PC-9 (cell line): ENCODE results near the gene PRR35. TPM values are rescaled to one million over a fixed set of nuclear protein-coding genes. Genes with fewer than 3 reads are reported as not detected.
A peak's percentile ranks its signal among the peaks of the same experiment; 100 is the strongest.

Source experiments
- BruUV-seq: library from RNA; stranded (reverse); fragments of 400-500 nt; replicated peaks from 2 replicates; lab custom pipeline; 2021; lab: Mats Ljungman, UMichigan
- CTCF ChIA-PET: fragments of 300-600 bp; sonication (Branson Sonifier 250); formaldehyde crosslinking; loops from one replicate; lab custom pipeline; 2022; ENCODE audit warnings: antibody characterized with exemption; lab: Charles Lee
- POLR2A ChIA-PET: fragments of 300-600 bp; sonication (Branson Sonifier 250); formaldehyde crosslinking; loops from one replicate; lab custom pipeline; 2022; ENCODE audit warnings: antibody characterized with exemption; ENCODE audit not compliant: unreplicated experiment; lab: Charles Lee
- DNase-seq, 2 experiments: peaks; one replicate each; pipeline versions ENCODE4 v3.0.0 to v3.0.0-alpha.2; 2015 to 2022; ENCODE audit warnings: mixed read lengths in 1 of 2
- H2AFZ ChIP-seq: fragments of 200-600 bp; sonication (generic); 2 replicates; pipeline ENCODE4 v1.8.1; 2017; ENCODE audit warnings: antibody characterized with exemption
- H3F3A ChIP-seq: fragments of 200-600 bp; sonication (generic); 2 replicates; pipeline ENCODE4 v1.8.1; 2017; ENCODE audit warnings: antibody characterized with exemption, mild to moderate bottlenecking, low read depth; ENCODE audit not compliant: insufficient read depth
- H3K27ac ChIP-seq: fragments of 200-600 bp; sonication (generic); 2 replicates; pipeline ENCODE4 v1.6.1; 2016; ENCODE audit warnings: mixed run types
- H3K27me3 ChIP-seq: fragments of 200-600 bp; sonication (generic); 2 replicates; pipeline ENCODE4 v1.6.1; 2016; ENCODE audit warnings: low read depth, mixed run types; ENCODE audit not compliant: insufficient read depth
- H3K36me3 ChIP-seq: fragments of 200-600 bp; sonication (generic); 2 replicates; pipeline ENCODE4 v1.6.1; 2016; ENCODE audit warnings: low read depth, mixed run types
- H3K4me1 ChIP-seq: fragments of 200-600 bp; sonication (generic); replicated peaks from 2 replicates; pipeline ENCODE4 v1.6.1; 2016; ENCODE audit warnings: mixed run types; ENCODE audit not compliant: insufficient read depth
- H3K4me2 ChIP-seq: fragments of 200-600 bp; sonication (generic); 2 replicates; pipeline ENCODE4 v1.6.1; 2017; ENCODE audit warnings: mixed run types
- H3K4me3 ChIP-seq: fragments of 200-600 bp; sonication (generic); 2 replicates; pipeline ENCODE4 v1.6.1; 2016; ENCODE audit warnings: mixed run types
- H3K79me2 ChIP-seq: fragments of 200-600 bp; sonication (generic); 2 replicates; pipeline ENCODE4 v1.6.1; 2017; ENCODE audit warnings: low read depth, mixed run types
- H3K9me2 ChIP-seq: fragments of 200-600 bp; sonication (generic); 2 replicates; pipeline ENCODE4 v1.8.1; 2017; ENCODE audit warnings: mild to moderate bottlenecking; ENCODE audit not compliant: insufficient read depth
- H3K9me3 ChIP-seq: fragments of 200-600 bp; sonication (generic); 2 replicates; pipeline ENCODE4 v1.8.1; 2016; ENCODE audit warnings: low read depth; ENCODE audit not compliant: insufficient read depth
- H4K20me1 ChIP-seq: fragments of 200-600 bp; sonication (generic); 2 replicates; pipeline ENCODE4 v1.8.1; 2017; ENCODE audit not compliant: insufficient read depth
- CTCF ChIP-seq: fragments of 200-600 bp; sonication (generic); conservative IDR thresholded peaks from 2 replicates; pipeline ENCODE4 v1.6.1; 2017; ENCODE audit warnings: mixed run types, antibody characterized with exemption, mild to moderate bottlenecking, moderate library complexity
- EZH2 ChIP-seq: fragments of 200-600 bp; sonication (generic); IDR thresholded peaks from 2 replicates; pipeline ENCODE4 v1.8.0; 2017; ENCODE audit warnings: antibody characterized with exemption, low read depth
- intact Hi-C: fragments of 100-400 bp; cut with micrococcal nuclease; formaldehyde crosslinking; loops from one replicate; pipeline ENCODE4 v1.10.0; 2022; ENCODE audit not compliant: unreplicated experiment
- total RNA-seq: library from RNA; stranded (reverse); gene quantifications from 2 replicates; pipeline ENCODE4 v1.2.3, GENCODE V29; 2021

Gene PRR35
- total RNA-seq, 1 experiment from 2014 or later: not detected

GRCh38 chr16:527015-527903 is 32.9 kb upstream of the PRR35 start, which contains the start of gene CAPN15:
Gene CAPN15, plus strand, starts transcription at chr16:527712. Its CDS starts 19,127 bp downstream, at chr16:546839.
- Histone ChIP-seq H3K4me1 (peaks cover 32% of the 10 kb centered on the region), H3K27me3 (no peaks in the 10 kb centered on the region), H3K9me3 (no peaks in the 10 kb centered on the region), H3K4me3 (peak within 1 kb of the TSS; percentile 90), H3K36me3 (no peaks in the 10 kb centered on the region), H3K4me2 (peak within 1 kb of the TSS; percentile 100), H3F3A (peaks cover 41% of the 10 kb centered on the region), H3K27ac (peak within 1 kb of the TSS; percentile 78), H3K9me2 (no peaks in the 10 kb centered on the region), H4K20me1 (peaks cover 63% of the 10 kb centered on the region), H2AFZ (peak within 1 kb of the TSS; percentile 75; the same call in 1 of the 2 replicates), H3K79me2 (peaks cover 70% of the 10 kb centered on the region)
- ChIA-PET POLR2A (interaction anchor here (0.5 to 1.1 kb wide), 12 partner anchors 43 to 379 kb away, joined by 3 to 23 read pairs (median 5); partner anchors contain the start of genes METTL26 and PIGQ), CTCF (interaction anchor here (0.6 kb wide), 1 partner anchor 201 kb away, joined by 3 read pairs; no protein-coding TSS in a partner anchor)
- TF ChIP-seq EZH2 (no peak), CTCF (no peak; the same call in 1 of the 2 replicates)
- DNase-seq: peak; percentile 73 to 91
- intact Hi-C loops: loop anchor here (2.0 to 5.0 kb wide), 3 partner anchors 100 to 155 kb away; partner anchors contain the start of genes JMJD8, RAB11FIP3, STUB1 and WDR90
- BruUV-seq: no TSS peak

GRCh38 chr16:528111-529011 is 31.8 kb upstream of the PRR35 start:
- CTCF ChIA-PET: no interaction called here
- H4K20me1 ChIP-seq: peaks cover 68% of the 10 kb centered on the region
- no peaks in the 10 kb centered on the region for H3K36me3 ChIP-seq
- intact Hi-C loops: loop anchor here (5.0 kb wide), 2 partner anchors 101 to 154 kb away; partner anchors contain the start of genes JMJD8, RAB11FIP3 and STUB1
- H3K79me2 ChIP-seq: peaks cover 81% of the 10 kb centered on the region
- peak; percentile 72 to 73 for DNase-seq
- no peaks in the 10 kb centered on the region for H3K9me2 ChIP-seq
- H3K9me3 ChIP-seq: no peaks in the 10 kb centered on the region
- BruUV-seq: TSS peak; percentile 64
- no peak overlapping the region for H2AFZ ChIP-seq
- peaks cover 32% of the 10 kb centered on the region for H3K4me1 ChIP-seq
- peak overlapping the region; percentile 90 for H3K4me3 ChIP-seq
- POLR2A ChIA-PET: interaction anchor here (0.5 kb wide), 1 partner anchor 380 kb away, joined by 5 read pairs; no protein-coding TSS in a partner anchor
- no peaks in the 10 kb centered on the region for H3K27me3 ChIP-seq
- peak overlapping the region; percentile 76 for H3K27ac ChIP-seq
- no peak for TF ChIP-seq CTCF
- no peak for TF ChIP-seq EZH2
- peaks cover 47% of the 10 kb centered on the region for H3F3A ChIP-seq
- peak overlapping the region; percentile 94 for H3K4me2 ChIP-seq
